HG03521 (cell line): ENCODE results near the gene ZMIZ1.
A peak's percentile ranks its signal among the peaks of the same experiment; 100 is the strongest.

ENCODE experiments used
- ATAC-seq: cut with Tn5 transposase; IDR thresholded peaks from one replicate; pipeline ENCODE4 v1.9.1; 2021; ENCODE audit warnings: mild to moderate bottlenecking, moderate library complexity; ENCODE audit not compliant: unreplicated experiment

Gene ZMIZ1

DNA sequence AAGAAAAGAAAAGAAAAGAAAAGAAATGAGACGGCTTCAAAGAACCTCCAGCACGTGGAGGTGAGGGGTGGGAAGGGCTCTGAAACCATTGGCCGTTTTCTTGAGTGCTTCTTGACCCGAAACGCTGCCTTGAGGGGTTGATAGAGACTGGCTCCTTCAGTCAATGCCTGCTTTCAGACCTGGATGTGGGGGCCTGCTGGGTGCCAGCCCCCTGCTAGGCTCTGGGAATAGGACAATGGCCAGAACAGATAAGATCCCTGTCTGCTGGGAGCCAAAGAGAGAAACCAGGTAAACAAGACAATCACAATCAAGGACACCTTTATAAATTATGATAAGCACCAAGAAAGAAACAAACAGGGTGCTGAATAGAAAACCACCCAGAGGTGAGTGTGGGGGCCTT is 27.7 kb downstream of the ZMIZ1 start:
- ATAC-seq = no peak

DNA sequence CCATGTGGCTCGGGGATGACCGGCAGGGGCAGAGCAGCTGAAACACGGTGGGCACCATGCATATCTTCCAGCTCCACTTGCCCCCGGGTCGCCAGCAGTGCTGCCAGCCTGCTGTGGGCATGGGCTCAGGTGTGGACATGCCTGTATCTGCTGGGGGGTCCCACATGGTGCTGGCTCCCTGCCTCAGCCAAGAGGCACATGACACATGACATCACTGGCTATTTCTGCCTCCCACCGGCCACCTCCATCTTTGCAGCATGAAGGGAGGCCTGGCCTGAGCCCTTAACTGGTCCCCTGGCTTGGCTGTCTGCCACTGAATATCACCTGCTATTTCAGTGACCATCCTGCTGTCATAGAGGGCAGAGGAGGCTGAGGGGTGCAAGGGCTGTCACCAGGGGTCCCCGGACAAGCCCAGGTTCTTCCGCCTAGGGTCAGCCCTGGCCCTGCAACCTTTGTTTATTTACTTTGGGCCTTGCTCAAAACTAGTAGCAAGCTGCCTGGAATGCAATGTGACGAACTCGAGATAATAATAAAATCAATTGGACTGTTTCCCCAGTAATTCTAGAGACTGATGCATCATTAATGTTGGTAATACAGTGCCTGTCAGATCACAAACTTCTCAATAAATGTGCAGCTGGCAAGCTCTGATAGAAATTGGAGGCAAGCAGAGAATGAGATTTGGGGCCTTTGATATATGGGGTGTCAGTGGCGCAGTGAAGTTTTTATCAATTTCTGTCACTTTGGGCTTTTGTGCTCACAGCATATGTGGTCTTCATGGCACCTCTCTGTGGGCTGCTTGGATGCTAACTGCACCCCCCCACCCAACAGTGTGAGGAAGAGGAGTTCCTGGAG is 28.5 kb downstream of the ZMIZ1 start:
- no peak for ATAC-seq

DNA sequence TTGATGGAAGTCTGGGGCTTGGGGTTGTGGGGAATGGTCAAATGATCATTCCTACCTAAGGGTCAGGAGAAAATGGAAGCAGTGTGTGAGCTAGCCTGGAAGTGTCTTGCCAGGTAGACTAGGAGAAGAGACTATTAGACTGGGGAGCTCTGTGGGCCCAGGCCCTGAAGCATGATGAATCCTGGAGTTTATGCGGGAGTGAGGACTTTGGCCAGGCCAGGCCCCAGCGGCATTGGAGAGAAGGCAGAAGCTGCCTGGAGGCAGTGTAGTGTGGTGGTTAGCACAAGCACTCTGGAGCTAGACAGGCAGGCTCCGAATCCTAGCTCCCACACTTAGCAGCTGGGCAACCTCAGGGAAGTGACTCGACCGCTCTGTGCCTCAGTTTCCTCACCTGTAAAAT is 29.3 kb downstream of the ZMIZ1 start:
- ATAC-seq = no peak

DNA sequence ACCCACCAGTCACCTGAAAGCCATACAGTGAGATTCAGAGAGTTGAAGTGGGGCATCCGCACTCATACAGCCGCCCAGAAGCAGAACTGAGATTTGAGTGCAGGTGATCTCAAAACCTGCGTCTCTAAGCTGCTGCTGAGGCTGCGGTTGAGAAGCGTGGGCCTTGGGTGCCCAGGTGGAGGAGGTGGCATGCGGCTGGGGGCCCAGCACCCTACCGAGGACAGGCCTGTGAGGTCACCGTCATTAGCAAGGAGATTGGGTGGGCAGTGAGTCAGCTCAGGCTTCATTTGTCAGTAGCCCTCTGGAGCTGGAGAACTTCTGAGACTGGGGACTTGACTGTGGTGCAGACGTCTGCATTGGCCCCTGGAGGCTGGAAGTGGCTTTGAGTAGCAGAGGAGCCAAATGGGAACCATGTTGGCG is 29.8 kb downstream of the ZMIZ1 start:
- peak; percentile 86 for ATAC-seq

DNA sequence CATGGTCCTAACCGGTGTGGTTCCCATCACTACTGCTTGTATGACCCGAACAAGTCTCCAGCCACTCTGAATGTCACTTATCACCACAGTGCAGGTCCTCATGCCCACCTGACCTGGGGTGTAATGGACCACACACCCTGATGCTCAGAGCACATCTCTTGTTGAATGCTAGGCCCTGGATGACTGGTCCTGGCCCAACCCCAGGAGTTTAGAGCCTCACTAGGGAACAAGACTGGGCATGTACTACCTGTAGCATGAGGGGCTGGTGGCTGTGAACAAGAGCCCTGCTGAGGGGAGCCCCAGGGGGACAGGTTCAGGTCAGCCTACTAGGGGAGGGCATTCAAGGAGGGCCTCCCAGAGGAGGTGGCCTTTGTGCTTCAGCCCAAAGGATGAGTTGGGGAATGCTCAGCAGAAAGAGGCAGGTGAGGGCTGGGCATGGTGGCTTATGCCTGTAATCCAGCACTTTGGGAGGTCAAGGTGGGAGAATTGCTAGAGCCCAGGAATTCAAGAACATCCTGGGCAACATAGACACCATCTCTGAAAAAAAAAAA is 31.2 kb downstream of the ZMIZ1 start:
- ATAC-seq = no peak

DNA sequence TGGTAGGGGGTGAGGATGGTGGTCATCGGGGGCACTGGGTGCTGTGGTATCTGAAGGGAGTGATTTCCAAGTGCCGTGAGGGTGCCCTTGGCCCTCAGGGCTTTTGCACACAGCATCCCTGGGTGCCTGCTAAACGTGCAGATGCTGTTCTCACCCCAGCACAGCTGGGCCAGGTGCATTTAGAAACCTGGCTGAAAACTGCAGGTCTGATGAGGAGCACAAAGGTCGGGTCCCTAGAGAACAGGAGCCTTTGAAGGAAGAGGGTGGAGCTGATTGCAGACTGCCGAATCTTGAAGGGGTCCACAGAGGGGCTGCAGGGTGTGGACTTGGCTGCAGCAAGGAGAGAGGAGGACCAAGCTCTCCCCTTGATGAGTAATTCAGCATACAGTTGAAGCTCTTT is 32.0 kb downstream of the ZMIZ1 start:
- no peak for ATAC-seq

DNA sequence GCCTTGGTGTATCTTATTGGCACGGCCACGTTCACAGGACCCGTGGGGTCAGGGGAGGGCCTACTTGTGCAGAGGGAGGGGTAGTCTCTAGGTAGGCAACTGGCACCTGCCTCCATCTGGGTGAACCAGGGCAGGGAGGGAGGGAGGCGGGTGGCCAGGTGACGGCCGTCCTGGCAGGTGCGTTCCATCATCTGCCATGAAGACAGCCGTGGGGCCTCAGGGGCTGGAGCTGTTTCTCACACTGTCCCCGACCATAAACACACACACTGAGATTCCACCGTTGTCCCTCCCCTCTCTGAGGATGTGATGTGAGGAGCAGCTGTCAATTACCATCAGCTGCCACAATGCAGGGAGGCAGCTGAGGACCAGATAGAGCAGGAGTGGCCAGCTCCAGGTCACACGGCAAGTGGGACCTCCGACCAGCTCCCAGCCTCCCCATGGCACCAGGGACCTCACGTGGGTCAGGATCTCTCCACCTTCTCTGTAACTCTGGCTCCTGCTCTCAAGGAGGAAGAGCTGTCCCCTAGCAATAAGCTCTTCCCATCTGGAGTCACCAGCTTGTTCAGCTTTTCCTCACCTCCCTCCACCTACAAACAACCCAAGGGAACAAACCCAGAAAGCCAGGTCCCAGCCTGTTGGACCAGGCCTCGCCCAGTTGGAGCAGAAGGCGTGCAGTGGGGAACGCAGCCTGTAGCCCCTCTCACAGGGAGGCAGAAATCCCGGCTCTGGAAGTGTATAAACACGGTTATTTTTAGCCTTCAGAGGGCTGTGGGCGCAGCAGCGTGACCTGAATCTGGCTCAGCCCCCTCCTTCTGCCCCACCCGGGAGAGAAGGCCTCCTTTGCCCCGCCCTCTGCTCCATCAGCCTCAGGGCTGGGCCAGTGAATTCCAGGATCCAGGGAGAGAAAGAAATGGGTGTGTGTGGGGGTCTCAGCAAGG is 33.1 kb downstream of the ZMIZ1 start:
- ATAC-seq = no peak

DNA sequence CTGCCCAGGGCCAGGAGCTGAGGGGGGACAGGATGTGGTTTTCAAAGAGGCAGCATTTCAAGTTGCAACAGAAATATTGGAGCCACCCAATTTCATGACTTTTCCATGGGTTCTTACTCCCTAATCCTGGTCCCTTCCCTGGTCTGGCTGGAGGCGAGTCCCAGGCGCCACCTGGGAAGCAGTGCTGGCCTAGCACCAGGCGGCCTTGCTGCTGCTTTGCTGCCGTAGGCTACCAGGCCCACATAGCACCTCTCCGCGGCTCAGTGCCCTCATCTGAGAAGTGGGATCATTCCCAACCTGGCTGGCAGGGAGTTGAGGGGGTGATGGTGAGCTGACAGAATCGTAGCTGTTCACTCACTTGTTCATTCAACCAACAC is 33.7 kb downstream of the ZMIZ1 start:
- ATAC-seq = no peak

DNA sequence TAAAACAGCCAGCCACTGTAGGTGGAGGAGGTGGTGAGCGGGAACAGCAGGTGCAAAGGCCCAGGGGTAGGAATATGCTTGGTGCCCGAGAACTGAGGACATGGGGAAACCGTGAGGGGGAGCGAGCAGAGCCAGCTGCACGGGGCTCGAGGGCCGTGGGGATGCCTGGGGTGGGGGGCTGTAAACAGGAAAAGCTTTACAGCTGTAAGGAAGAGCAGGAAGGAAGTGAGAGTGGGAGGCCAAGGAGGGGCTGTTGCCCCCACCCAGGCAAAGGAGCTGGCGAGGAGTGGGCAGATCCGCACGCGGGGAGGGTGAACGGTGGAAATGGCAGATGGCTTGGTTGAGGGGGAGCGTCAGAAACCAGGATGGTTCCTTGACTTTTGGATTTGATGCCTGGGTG is 34.4 kb downstream of the ZMIZ1 start:
- no peak for ATAC-seq

DNA sequence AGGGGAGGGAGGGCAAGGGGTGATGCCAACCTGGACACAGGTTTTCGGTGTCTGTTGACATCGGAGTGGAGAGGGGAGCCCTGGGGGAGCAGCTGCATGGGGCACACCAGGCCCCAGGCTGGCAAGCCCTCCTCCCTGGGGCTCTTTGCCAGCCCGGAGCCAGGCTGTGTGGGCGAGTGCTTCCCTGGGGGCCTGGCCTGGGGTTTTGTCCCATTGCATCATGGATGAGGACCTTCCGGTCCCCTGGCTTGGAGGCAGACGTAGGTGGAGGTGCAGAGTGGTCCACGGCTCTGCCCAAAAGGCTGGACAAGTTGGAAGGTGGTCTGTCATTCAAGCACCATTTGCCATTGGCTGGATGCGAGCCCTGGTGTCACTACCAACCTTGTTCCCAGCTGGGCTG is 34.8 kb downstream of the ZMIZ1 start:
- no peak for ATAC-seq

DNA sequence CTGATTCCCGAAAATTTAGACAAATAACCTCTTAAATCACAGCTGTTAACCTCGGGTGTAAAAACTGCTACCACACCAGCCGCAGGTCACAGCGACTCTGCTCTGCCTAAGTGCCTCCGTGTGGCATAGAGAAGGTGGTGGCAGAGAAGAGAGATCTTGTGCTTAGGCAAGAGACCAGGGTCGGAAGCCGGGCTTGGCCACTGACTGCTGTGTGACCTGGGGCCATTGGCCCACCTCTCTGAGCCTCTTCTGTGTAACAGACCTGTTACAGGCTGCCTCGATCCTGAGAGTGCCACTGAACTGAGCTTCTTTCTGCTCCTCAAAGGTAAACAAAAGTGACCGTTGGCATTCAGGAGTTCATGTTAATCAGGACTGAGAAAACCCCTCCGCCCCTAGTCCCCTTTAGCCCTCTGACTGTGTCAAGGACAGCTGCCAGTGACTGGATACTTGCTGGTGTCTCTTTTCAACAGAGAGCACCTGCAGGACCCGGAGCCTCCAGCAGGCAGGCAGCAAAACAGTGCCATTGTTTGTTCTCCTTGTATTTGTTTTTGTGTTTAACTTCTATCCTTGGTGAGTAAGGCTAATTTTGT is 36.5 kb downstream of the ZMIZ1 start:
- ATAC-seq = no peak

DNA sequence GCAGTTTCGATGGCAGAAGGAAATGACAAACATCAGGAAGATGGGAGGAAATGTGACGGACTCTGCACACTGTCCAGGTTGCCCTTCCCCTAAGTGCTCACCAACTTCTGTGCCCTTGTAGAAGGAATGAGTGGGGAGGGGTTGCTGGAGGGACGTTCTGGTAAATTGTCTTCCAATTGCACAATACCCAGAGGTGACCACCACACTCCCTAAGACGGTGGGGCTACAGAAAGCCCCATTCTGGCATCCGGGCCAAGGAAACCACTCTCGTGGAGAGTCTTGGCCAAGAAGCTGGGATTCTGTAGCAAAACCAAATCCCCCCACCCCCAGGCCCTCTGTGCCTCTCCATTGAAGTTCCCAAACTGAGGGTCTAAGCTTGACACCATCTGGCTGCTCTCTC is 37.1 kb downstream of the ZMIZ1 start:
- ATAC-seq = no peak

DNA sequence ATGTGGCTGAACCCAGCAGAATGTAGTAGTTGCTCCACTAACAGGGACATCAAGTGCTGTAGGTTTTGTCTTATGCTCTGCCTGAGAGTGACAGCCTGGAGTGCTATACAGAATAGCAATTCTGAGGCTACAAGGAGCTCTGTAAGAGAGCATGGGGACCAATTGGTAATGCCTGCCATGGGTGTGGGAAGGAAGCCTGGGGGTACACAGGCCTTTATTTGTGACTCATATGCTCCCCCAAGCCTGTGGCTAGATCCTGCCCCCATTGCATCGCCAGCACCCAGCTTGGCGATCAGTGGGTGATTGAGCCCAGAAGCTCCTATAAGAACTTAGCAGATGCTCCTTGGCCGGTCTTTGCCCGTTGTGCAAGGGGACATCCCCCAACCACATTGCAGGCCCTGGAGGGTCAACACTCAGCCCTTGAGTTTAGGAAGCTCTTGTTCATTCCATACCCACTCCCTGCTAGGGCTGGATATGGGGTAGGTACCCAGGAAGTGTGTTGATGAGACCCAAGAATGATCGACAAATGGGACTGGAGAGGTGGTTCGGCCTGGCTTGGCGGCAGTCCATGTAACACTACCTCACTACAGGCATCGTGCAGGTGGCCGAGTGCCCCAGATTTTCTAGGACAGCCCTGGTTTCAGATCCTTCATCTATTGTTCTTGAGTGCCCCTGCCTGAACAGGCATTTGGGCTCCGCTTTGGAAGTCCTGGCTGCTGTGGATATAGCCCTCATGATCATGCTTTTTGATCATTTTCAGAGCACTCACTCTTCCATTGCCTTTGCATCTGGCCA is 37.7 kb downstream of the ZMIZ1 start:
- no peak for ATAC-seq

DNA sequence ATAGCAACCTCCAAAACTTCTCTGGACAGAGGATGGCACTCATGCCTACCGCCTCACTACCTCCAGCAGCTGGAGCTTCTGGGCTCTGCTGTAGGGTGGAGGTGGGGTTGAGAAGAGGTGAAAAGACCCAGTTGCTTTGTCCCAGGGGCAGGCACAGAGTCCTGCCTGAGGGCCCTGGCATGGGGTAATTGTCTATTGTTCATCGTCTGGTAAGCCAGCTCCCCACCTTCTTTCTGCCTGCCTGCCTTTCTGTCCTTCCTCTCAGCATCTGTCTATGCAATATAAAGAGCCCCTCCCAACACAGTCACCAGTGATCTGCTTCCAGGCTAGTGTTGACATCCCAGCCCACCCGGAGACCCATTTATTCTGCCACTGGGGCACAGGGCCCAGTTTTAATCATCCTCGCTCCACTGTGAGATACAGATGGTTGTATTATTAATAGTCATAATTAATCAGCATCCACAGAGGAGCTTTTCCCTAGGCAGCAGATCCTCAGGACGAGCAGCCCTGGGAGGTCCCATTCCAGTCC is 39.0 kb downstream of the ZMIZ1 start:
- ATAC-seq = no peak

DNA sequence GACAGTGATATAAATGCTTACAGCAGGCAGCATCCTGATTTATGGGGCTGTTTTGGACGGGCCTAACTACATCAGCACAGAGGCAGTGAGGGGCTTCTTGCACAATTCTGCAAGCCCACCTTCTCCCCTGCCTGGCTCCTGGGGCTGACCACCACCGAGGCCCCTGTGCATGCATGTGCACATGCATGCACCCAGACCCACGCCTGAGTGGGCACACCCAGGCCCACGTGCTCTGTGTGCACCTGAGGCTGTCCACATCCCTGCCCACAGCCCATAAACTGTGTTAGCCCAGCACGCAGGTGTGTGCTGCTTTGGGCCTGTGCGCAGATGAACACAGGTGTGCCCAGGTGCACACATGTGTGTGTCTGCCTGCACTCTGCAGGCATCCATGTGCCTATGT is 40.0 kb downstream of the ZMIZ1 start:
- ATAC-seq = no peak

DNA sequence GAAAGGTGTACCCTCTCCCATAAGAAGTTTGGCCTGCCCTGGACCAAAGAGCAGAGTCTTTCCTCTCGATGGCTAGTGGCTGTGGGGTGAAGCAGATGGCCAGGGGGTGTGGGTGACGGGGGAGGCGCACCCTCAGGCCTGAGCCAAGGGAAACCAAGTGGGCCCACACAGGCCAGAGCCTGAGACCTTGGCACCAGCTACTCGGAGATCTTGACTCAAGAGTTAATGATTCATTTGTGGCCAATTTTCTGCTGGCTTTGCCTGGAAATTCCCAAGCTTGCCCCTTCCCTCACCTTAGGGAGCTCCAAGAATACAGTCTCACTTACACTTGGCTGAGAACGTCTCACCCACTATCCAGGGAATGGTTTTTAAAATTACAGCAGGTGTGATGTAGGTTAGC is 42.7 kb downstream of the ZMIZ1 start:
- ATAC-seq = no peak

DNA sequence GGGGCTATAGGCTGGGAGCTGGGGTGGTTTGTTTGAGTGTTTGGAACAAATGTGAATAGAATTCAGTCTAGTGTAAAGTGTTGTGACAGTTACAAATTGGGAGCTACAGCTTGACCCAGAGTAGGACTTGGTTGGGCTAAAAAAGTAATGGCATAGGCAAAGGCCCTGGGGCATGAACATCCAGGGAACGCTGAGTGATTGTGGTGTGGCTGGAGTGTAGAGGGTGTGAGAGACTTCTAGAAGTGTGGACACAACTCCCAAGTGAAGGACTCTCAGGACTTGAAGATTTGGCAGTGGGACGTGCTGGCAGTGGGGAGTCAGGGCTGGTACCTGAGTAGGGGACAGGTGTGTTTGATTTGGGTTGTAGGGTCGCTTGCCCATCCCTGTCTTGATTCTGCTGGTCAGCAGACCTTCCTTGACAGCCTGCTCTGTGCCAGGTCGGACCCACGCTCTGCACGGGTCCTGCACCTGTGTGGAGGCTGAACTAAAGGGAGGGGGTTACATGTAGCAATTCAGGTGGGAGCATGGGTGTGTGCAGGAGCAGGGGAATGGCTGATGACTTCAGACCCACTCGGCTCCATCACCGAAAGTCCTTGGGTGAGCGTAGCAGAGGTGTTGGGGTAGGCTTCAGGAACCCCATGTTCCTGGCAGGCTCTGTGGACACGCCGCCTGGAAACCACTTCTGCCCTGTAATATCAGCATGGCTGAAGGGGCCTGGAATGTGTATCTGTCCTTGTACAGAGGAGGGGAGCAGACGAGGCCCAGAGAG is 43.3 kb downstream of the ZMIZ1 start:
- no peak for ATAC-seq

DNA sequence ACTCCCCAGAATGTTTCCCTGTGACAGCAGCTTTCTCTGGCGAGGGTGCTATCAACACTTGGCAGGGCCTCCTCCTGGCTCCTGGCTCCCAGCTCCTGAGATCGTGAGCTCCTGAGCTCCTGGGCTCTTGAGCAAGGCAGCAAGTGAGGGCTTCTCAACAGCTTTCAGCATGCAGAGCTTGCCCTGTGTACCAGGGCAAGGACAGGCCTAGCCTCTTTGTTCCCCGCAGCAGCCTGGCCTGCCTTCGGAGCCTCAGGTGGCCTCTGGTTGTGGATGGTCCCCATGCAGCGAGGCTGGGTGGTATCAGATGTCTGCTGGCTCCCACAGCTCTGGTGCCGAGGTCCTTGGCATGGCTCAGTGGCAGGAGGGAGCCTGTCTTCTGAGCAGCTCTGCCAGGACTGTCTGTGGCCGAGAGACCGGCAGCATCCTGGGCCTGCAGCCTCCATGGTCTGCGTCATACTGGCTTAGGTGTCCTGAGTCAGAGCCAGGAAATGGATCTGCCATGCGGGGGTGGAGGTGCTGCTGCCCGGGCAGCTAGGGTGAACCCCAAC is 44.2 kb downstream of the ZMIZ1 start:
- no peak for ATAC-seq

DNA sequence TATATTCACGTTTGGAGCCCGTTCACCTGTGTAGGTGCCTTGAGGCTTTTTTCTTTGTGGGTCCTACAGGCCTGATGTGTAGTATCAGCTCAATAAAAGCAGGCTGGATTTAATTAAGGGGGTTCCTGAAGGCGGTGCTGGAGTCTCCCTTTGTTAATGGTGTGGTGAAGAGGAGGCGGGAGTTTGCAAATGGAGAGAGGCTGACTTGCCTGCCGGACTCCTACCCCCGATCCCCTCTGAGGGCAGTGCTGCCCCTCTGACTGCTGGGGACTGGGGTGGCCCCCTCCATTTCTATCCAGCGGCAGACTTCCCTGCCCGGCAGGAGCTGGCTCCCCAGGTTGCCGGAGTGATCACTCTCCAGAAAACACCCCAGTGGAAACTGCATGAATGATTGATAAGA is 45.1 kb downstream of the ZMIZ1 start:
- no peak for ATAC-seq
